NAMALWA (cell line): ENCODE results near the gene CLDN2.
"Not testable (repeated sequence)": the region's sequence is repeated elsewhere in the genome, so short reads cannot be mapped to it uniquely, and the experiment has no call there.

Source experiments
- DNase-seq: peaks from one replicate; pipeline ENCODE4 v3.0.0-alpha.2; 2015; ENCODE audit warnings: low spot score

Gene CLDN2

GRCh38 chrX:106963111-106963510 is 42.9 kb downstream of the CLDN2 start:
- no peak for DNase-seq

- no peak for DNase-seq
Measured at GRCh38 chrX:106964290-106964689, 44.1 kb downstream of the CLDN2 start.

GRCh38 chrX:106966547-106966946 is 46.3 kb downstream of the CLDN2 start:
- not testable (repeated sequence) for DNase-seq

GRCh38 chrX:106972896-106973295 is 52.7 kb downstream of the CLDN2 start:
- no peak for DNase-seq

- DNase-seq, result no peak
Measured at GRCh38 chrX:106973433-106974149, 53.4 kb downstream of the CLDN2 start.

GRCh38 chrX:106976416-106976815 is 56.2 kb downstream of the CLDN2 start:
- no peak for DNase-seq
